ENCODE data around the gene SKAP1. TPM values are rescaled to one million over a fixed set of nuclear protein-coding genes. Genes with fewer than 3 reads are reported as not detected.
"Not testable (repeated sequence)": the region's sequence is repeated elsewhere in the genome, so short reads cannot be mapped to it uniquely, and the experiment has no call there.

Gene SKAP1
- total and polyA plus RNA-seq, 12 donors: 3.2 to 117 (median 10.7) TPM

GRCh38 chr17:48338720-48339119, 91.3 kb downstream of the SKAP1 start:
- no peaks in the 10 kb centered on the region for H3K4me1 ChIP-seq (replicated peaks in 1 of 2)
- 54 to 69% (median 67%) methylated on average over 2 of the region's 2 CpGs for WGBS, 4 donors
- H3K36me3 ChIP-seq (replicated peaks in 1 of 2): no peaks in the 10 kb centered on the region
- intact Hi-C loops (cut with DNase I): loop anchor here in 1 of 2 donors (5.0 kb wide), 1 partner anchor 259 kb away; no protein-coding TSS in a partner anchor
- TF ChIP-seq POLR2A (IDR thresholded peaks at IDR 0.05): no peak
- no peak for TF ChIP-seq CTCF (IDR thresholded peaks at IDR 0.05)
- no peak overlapping the region for H3K4me3 ChIP-seq
- peaks cover 2% of the 10 kb centered on the region for H3K27me3 ChIP-seq
- no peak for DNase-seq
- H3K27ac ChIP-seq: no peak overlapping the region
- H3K9me3 ChIP-seq (replicated peaks in 1 of 3): no peaks in the 10 kb centered on the region

GRCh38 chr17:48337903-48338302, 92.1 kb downstream of the SKAP1 start:
- not testable (repeated sequence) for H3K27ac ChIP-seq; H3K4me3 ChIP-seq; DNase-seq; H3K27me3 ChIP-seq; H3K9me3 ChIP-seq (replicated peaks in 1 of 3); H3K4me1 ChIP-seq (replicated peaks in 1 of 2); H3K36me3 ChIP-seq (replicated peaks in 1 of 2)
- intact Hi-C loops (cut with DNase I): loop anchor here in 1 of 2 donors (5.0 kb wide), 1 partner anchor 259 kb away; no protein-coding TSS in a partner anchor
- 93 to 100% (median 93%) methylated on average over 2 of the region's 2 CpGs for WGBS, 4 donors

- Histone ChIP-seq H3K27me3 (peaks cover 3% of the 10 kb centered on the region), H3K4me1 (replicated peaks in 1 of 2) (no peaks in the 10 kb centered on the region), H3K9me3 (replicated peaks in 1 of 3) (no peaks in the 10 kb centered on the region), H3K36me3 (replicated peaks in 1 of 2) (no peaks in the 10 kb centered on the region), H3K4me3 (no peak overlapping the region), H3K27ac (no peak overlapping the region)
- TF ChIP-seq POLR2A (IDR thresholded peaks at IDR 0.05) (no peak), CTCF (IDR thresholded peaks at IDR 0.05) (no peak)
- intact Hi-C loops (cut with DNase I): loop anchor here in 1 of 2 donors (5.0 kb wide), 1 partner anchor 260 kb away; no protein-coding TSS in a partner anchor
- no peak for DNase-seq
- WGBS, 4 donors: 89 to 93% (median 92%) methylated on average over 2 of the region's 2 CpGs
Measured at GRCh38 chr17:48336986-48337385, 93.0 kb downstream of the SKAP1 start.

- TF ChIP-seq CTCF (IDR thresholded peaks at IDR 0.05) (peak; percentile 66 to 91 (median 74)), POLR2A (IDR thresholded peaks at IDR 0.05) (no peak)
- H3K4me1 ChIP-seq (replicated peaks in 1 of 2): no peaks in the 10 kb centered on the region
- no peaks in the 10 kb centered on the region for H3K36me3 ChIP-seq (replicated peaks in 1 of 2)
- DNase-seq: no peak
- no peak overlapping the region for H3K27ac ChIP-seq
- peaks cover 8% of the 10 kb centered on the region for H3K27me3 ChIP-seq
- 2 to 5% (median 4%) methylated on average over 5 of the region's 5 CpGs for WGBS, 4 donors
- H3K4me3 ChIP-seq: no peak overlapping the region
- intact Hi-C loops (cut with DNase I): loop anchor here in 1 of 2 donors (5.0 kb wide), 1 partner anchor 261 kb away; no protein-coding TSS in a partner anchor
- no peaks in the 10 kb centered on the region for H3K9me3 ChIP-seq (replicated peaks in 1 of 3)
Measured at GRCh38 chr17:48335858-48336500, 94.0 kb downstream of the SKAP1 start.
